Parathyroid adenoma (tissue), 2 donors: ENCODE measurements around the gene LRP1B.

Source experiments
- H2AFZ ChIP-seq: fragments of 300-600 bp; sonication (generic); one replicate; pipeline ENCODE4 v1.7.0; 2017; ENCODE audit warnings: antibody characterized with exemption, mild to moderate bottlenecking
- H3K27ac ChIP-seq: fragments of 300-600 bp; sonication (generic); one replicate; pipeline ENCODE4 v1.7.0; 2017
- H3K27me3 ChIP-seq: fragments of 300-600 bp; sonication (generic); one replicate; pipeline ENCODE4 v1.7.0; 2017; ENCODE audit warnings: low read length; ENCODE audit not compliant: control insufficient read depth, insufficient read depth
- H3K36me3 ChIP-seq: fragments of 300-600 bp; sonication (generic); one replicate; pipeline ENCODE4 v1.7.0; 2017; ENCODE audit warnings: low read length; ENCODE audit not compliant: control insufficient read depth, insufficient read depth
- H3K4me1 ChIP-seq: fragments of 300-600 bp; sonication (generic); one replicate; pipeline ENCODE4 v1.7.0; 2017; ENCODE audit warnings: control low read depth
- H3K4me2 ChIP-seq: fragments of 300-600 bp; sonication (generic); one replicate; pipeline ENCODE4 v1.7.0; 2017; ENCODE audit warnings: low read length
- H3K4me3 ChIP-seq: fragments of 300-600 bp; sonication (generic); one replicate; pipeline ENCODE4 v1.7.0; 2017; ENCODE audit warnings: low read depth, low read length
- H3K79me2 ChIP-seq: fragments of 300-600 bp; sonication (generic); one replicate; pipeline ENCODE4 v1.7.0; 2017; ENCODE audit warnings: control low read depth
- H3K9ac ChIP-seq: fragments of 300-600 bp; sonication (generic); one replicate; pipeline ENCODE4 v1.7.0; 2017; ENCODE audit warnings: mild to moderate bottlenecking
- H3K9me3 ChIP-seq: fragments of 300-600 bp; sonication (generic); one replicate; pipeline ENCODE4 v1.7.0; 2017; ENCODE audit warnings: low read length; ENCODE audit not compliant: control insufficient read depth
- TF ChIP-seq, protein P1 (sequence below): fragments of 300-600 bp; sonication (generic); IDR thresholded peaks from one replicate; pipeline ENCODE4 v1.7.0; 2017; ENCODE audit warnings: antibody characterized with exemption, mild to moderate bottlenecking
- donor health status: primary hyperparathyroidism.

The LRP1B gene

DNA sequence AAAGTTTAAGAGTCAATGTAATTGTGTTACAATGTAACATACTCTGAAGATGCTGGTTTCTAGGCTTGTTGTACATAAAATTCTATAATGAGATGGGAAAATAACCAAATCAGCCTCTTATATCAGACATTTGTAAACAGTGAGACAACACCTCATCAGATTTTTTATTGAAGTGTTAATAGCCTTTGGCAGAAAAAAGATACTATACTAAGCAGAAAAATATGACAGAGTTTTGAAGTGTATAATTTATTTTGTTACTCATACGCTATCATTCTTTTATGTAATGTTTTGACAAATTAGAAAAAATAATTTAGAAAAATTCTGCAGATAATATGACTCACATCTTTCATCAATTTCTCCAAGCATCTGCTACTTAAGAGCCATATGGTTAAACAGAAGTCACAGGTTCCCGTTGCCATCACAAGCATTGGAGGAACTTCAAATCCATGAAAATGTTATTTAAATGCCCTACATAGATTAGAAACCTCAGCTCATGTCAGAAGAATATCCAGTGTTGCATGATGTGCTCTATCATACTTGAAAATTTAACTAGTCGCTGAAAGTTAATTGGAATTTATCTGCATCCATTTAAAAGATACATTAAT, 535.4 kb downstream of the LRP1B start:
- Histone ChIP-seq H3K4me1 (no peaks in the 10 kb centered on the region), H3K79me2 (no peaks in the 10 kb centered on the region), H3K36me3 (no peaks in the 10 kb centered on the region), H3K4me2 (no peak overlapping the region), H3K27ac (no peak overlapping the region), H3K9me3 (no peaks in the 10 kb centered on the region), H3K4me3 (no peak overlapping the region), H3K9ac (no peak overlapping the region), H2AFZ (no peak overlapping the region), H3K27me3 (no peaks in the 10 kb centered on the region)
- TF ChIP-seq, protein P1, sequence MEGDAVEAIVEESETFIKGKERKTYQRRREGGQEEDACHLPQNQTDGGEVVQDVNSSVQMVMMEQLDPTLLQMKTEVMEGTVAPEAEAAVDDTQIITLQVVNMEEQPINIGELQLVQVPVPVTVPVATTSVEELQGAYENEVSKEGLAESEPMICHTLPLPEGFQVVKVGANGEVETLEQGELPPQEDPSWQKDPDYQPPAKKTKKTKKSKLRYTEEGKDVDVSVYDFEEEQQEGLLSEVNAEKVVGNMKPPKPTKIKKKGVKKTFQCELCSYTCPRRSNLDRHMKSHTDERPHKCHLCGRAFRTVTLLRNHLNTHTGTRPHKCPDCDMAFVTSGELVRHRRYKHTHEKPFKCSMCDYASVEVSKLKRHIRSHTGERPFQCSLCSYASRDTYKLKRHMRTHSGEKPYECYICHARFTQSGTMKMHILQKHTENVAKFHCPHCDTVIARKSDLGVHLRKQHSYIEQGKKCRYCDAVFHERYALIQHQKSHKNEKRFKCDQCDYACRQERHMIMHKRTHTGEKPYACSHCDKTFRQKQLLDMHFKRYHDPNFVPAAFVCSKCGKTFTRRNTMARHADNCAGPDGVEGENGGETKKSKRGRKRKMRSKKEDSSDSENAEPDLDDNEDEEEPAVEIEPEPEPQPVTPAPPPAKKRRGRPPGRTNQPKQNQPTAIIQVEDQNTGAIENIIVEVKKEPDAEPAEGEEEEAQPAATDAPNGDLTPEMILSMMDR, result no peak

DNA sequence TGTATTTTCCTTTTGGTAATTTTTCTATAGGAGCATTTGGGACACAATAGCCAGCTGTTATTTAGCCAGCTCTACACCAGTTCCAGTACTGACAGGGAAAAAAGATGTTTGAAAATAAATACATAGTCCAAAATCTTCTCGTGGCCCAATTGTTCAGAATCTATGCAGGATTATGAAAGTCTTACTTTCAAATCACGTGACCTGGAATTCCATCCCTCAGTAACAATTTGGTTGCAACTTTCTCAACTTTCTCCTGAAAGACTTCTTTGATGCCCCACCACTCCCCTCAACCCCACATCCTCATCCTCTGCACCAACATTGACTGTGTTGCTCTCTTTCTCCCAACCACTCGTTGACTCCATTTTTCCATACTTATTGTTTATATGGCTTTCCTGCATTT, 539.0 kb downstream of the LRP1B start:
- Histone ChIP-seq H3K79me2 (no peaks in the 10 kb centered on the region), H3K4me2 (no peak overlapping the region), H2AFZ (no peak overlapping the region), H3K36me3 (no peaks in the 10 kb centered on the region), H3K9me3 (no peaks in the 10 kb centered on the region), H3K4me1 (no peaks in the 10 kb centered on the region), H3K27me3 (no peaks in the 10 kb centered on the region), H3K27ac (no peak overlapping the region), H3K9ac (no peak overlapping the region), H3K4me3 (no peak overlapping the region)
- TF ChIP-seq, protein P1, result no peak

DNA sequence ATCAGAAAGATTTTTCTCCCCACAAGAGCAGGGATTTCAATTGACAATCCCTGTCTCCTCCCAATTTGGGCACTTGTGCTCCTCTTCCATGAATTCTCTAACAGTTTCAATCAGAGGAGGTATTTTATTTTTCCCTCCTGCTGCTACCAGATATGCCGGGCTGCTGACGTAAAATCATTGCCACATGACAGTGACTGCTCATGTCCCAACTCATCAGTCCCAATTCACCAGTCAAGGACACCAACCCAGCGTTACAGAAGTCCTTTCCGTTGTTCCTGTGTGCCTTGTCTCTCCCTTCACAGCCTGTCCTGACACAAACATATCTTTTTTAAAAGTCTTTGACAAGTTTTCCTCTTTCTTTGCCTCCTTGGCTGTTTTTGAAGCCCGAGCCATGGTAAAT, 540.2 kb downstream of the LRP1B start:
- TF ChIP-seq, protein P1, result no peak
- Histone ChIP-seq H3K79me2 (no peaks in the 10 kb centered on the region), H3K4me1 (no peaks in the 10 kb centered on the region), H3K4me3 (no peak overlapping the region), H3K27me3 (no peaks in the 10 kb centered on the region), H3K9ac (no peak overlapping the region), H2AFZ (no peak overlapping the region), H3K4me2 (no peak overlapping the region), H3K36me3 (no peaks in the 10 kb centered on the region), H3K9me3 (no peaks in the 10 kb centered on the region), H3K27ac (no peak overlapping the region)

DNA sequence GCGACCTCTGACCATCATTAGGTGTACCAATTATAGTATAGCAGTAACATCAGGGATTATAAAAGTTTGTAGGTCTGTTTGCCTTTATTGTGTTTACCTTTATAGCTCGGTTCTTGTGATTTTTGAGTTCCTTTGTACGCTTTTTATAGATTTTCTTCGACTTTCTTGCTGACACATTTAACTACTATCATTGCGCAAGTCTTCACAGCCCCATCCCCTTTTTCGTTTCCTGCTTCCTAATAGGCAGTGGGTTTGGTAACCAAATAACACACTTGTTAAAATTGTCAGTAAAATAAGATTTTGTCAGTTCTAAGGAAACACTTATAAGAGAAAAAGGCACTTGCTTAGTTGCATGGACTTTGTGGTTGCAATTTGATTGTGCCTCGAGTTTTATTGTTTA, 541.5 kb downstream of the LRP1B start:
- Histone ChIP-seq H3K27me3 (no peaks in the 10 kb centered on the region), H3K27ac (no peak overlapping the region), H3K4me3 (no peak overlapping the region), H3K79me2 (no peaks in the 10 kb centered on the region), H3K36me3 (no peaks in the 10 kb centered on the region), H3K9me3 (no peaks in the 10 kb centered on the region), H2AFZ (no peak overlapping the region), H3K4me2 (no peak overlapping the region), H3K9ac (no peak overlapping the region), H3K4me1 (no peaks in the 10 kb centered on the region)
- TF ChIP-seq, protein P1, result no peak

DNA sequence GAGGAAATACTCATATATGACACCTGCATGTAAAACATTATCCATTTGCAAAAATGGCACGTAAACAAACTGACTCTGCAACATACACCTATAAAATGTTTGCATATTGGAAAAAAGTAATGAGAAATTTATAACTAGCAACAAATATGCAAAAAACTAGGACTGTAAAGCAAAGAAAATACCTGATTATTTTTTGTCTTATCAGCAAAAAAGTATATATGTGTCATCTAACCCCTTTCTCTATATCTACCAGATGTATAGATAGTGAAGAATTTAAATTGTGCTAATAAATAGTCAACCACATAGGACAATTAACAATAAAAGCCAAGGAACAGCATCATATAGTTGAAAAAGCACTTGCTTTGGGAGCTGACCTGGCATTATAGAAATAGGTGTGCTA, 543.8 kb downstream of the LRP1B start:
- Histone ChIP-seq H3K4me2 (no peak overlapping the region), H3K4me3 (no peak overlapping the region), H2AFZ (no peak overlapping the region), H3K79me2 (no peaks in the 10 kb centered on the region), H3K27ac (no peak overlapping the region), H3K9me3 (no peaks in the 10 kb centered on the region), H3K9ac (no peak overlapping the region), H3K36me3 (no peaks in the 10 kb centered on the region), H3K4me1 (no peaks in the 10 kb centered on the region), H3K27me3 (no peaks in the 10 kb centered on the region)
- TF ChIP-seq, protein P1, result no peak
